ENCODE measurements around the gene ICE1. TPM values are rescaled to one million over a fixed set of nuclear protein-coding genes. Genes with fewer than 3 reads are reported as not detected.
"Not testable (repeated sequence)": the region's sequence is repeated elsewhere in the genome, so short reads cannot be mapped to it uniquely, and the experiment has no call there.

ICE1 gene
- polyA plus RNA-seq, 1 experiment, result 23.4 TPM

- Histone ChIP-seq H3K27me3 (ENCODE audit: control insufficient read depth, insufficient read depth, low read length) (no peaks in the 10 kb centered on the region), H3K9me3 (ENCODE audit: control insufficient read depth, insufficient read depth, low read length) (no peaks in the 10 kb centered on the region), H3K4me3 (ENCODE audit: low read depth, low read length) (no peak overlapping the region), H3K27ac (ENCODE audit: low read depth, low read length) (no peak overlapping the region)
- no peak for DNase-seq (ENCODE audit: low read depth, low spot score)
- TF ChIP-seq CTCF (IDR thresholded peaks at IDR 0.05; ENCODE audit: low read depth, low read length), result no peak
- CTCF ChIA-PET, result no interaction called here
- POLR2A ChIA-PET, result no interaction called here
These were observed 37.7 kb upstream of the ICE1 start for GRCh38 chr5:5384660-5385330.

- Histone ChIP-seq H3K27ac (ENCODE audit: low read depth, low read length) (no peak overlapping the region), H3K9me3 (ENCODE audit: control insufficient read depth, insufficient read depth, low read length) (no peaks in the 10 kb centered on the region), H3K4me3 (ENCODE audit: low read depth, low read length) (no peak overlapping the region), H3K27me3 (ENCODE audit: control insufficient read depth, insufficient read depth, low read length) (no peaks in the 10 kb centered on the region)
- no peak for DNase-seq (ENCODE audit: low read depth, low spot score)
- ChIA-PET POLR2A (no interaction called here), CTCF (no interaction called here)
- no peak for TF ChIP-seq CTCF (IDR thresholded peaks at IDR 0.05; ENCODE audit: low read depth, low read length)
These were observed 37.2 kb upstream of the ICE1 start for GRCh38 chr5:5385331-5385662.

- TF ChIP-seq CTCF (IDR thresholded peaks at IDR 0.05; ENCODE audit: low read depth, low read length), result no peak
- no peak for DNase-seq (ENCODE audit: low read depth, low spot score)
- no peak overlapping the region for H3K4me3 ChIP-seq (ENCODE audit: low read depth, low read length)
- ChIA-PET CTCF (no interaction called here), POLR2A (no interaction called here)
- H3K9me3 ChIP-seq (ENCODE audit: control insufficient read depth, insufficient read depth, low read length), result no peaks in the 10 kb centered on the region
- no peaks in the 10 kb centered on the region for H3K27me3 ChIP-seq (ENCODE audit: control insufficient read depth, insufficient read depth, low read length)
- H3K27ac ChIP-seq (ENCODE audit: low read depth, low read length), result no peak overlapping the region
These were observed 36.1 kb upstream of the ICE1 start for GRCh38 chr5:5386329-5386728.

- POLR2A ChIA-PET, result no interaction called here
- Histone ChIP-seq H3K27me3 (ENCODE audit: control insufficient read depth, insufficient read depth, low read length) (no peaks in the 10 kb centered on the region), H3K4me3 (ENCODE audit: low read depth, low read length) (no peak overlapping the region), H3K27ac (ENCODE audit: low read depth, low read length) (no peak overlapping the region), H3K9me3 (ENCODE audit: control insufficient read depth, insufficient read depth, low read length) (no peaks in the 10 kb centered on the region)
- DNase-seq (ENCODE audit: low read depth, low spot score), result no peak
- CTCF ChIA-PET, result no interaction called here
- TF ChIP-seq CTCF (IDR thresholded peaks at IDR 0.05; ENCODE audit: low read depth, low read length), result no peak
These were observed 35.3 kb upstream of the ICE1 start for GRCh38 chr5:5387192-5387591.

GRCh38 chr5:5387777-5388176, 34.7 kb upstream of the ICE1 start:
- no peak for DNase-seq (ENCODE audit: low read depth, low spot score)
- no peaks in the 10 kb centered on the region for H3K9me3 ChIP-seq (ENCODE audit: control insufficient read depth, insufficient read depth, low read length)
- H3K27me3 ChIP-seq (ENCODE audit: control insufficient read depth, insufficient read depth, low read length), result no peaks in the 10 kb centered on the region
- no peak overlapping the region for H3K4me3 ChIP-seq (ENCODE audit: low read depth, low read length)
- no peak overlapping the region for H3K27ac ChIP-seq (ENCODE audit: low read depth, low read length)
- no peak for TF ChIP-seq CTCF (IDR thresholded peaks at IDR 0.05; ENCODE audit: low read depth, low read length)
- CTCF ChIA-PET, result no interaction called here
- POLR2A ChIA-PET, result no interaction called here

- H3K4me3 ChIP-seq (ENCODE audit: low read depth, low read length); H3K9me3 ChIP-seq (ENCODE audit: control insufficient read depth, insufficient read depth, low read length); H3K27me3 ChIP-seq (ENCODE audit: control insufficient read depth, insufficient read depth, low read length); H3K27ac ChIP-seq (ENCODE audit: low read depth, low read length); POLR2A ChIA-PET; CTCF ChIA-PET; DNase-seq (ENCODE audit: low read depth, low spot score): not testable (repeated sequence)
These were observed 32.2 kb upstream of the ICE1 start for GRCh38 chr5:5390121-5390869.

GRCh38 chr5:5392504-5392903, 30.0 kb upstream of the ICE1 start:
- H3K27ac ChIP-seq (ENCODE audit: low read depth, low read length); H3K4me3 ChIP-seq (ENCODE audit: low read depth, low read length); H3K27me3 ChIP-seq (ENCODE audit: control insufficient read depth, insufficient read depth, low read length); CTCF ChIA-PET; H3K9me3 ChIP-seq (ENCODE audit: control insufficient read depth, insufficient read depth, low read length); DNase-seq (ENCODE audit: low read depth, low spot score); POLR2A ChIA-PET: not testable (repeated sequence)

All from AG04450 (cell line).